Measurements from ENCODE around the gene SAT1. TPM values are rescaled to one million over a fixed set of nuclear protein-coding genes. Genes with fewer than 3 reads are reported as not detected.

SAT1 gene
- total RNA-seq, 2 experiments from 2014 or later, result 86.3 to 89.7 TPM

GRCh38 chrX:23797371-23798128, 14.6 kb downstream of the SAT1 start:
- DNase-seq, result no peak
- Mint-ChIP-seq H3K4me3 (no peak overlapping the region), H3K4me1 (peaks cover 3% of the 10 kb centered on the region), H3K27me3 (no peaks in the 10 kb centered on the region), H3K36me3 (ENCODE audit: low read depth) (no peaks in the 10 kb centered on the region), H3K27ac (no peak overlapping the region), H3K9me3 (no peaks in the 10 kb centered on the region)
- CTCF ChIA-PET, result interaction anchor here (1.8 kb wide), 1 partner anchor 15 kb away, joined by 6 read pairs; the partner anchor contains the start of gene SAT1
- POLR2A ChIA-PET, result no interaction called here

GRCh38 chrX:23799469-23800065, 16.6 kb downstream of the SAT1 start:
- H3K27me3 Mint-ChIP-seq, result no peaks in the 10 kb centered on the region
- H3K9me3 Mint-ChIP-seq, result no peaks in the 10 kb centered on the region
- CTCF ChIA-PET, result interaction anchor here (0.7 to 1.0 kb wide), 2 partner anchors 10 to 491 kb away, joined by 3 read pairs; no protein-coding TSS in a partner anchor
- no peak overlapping the region for H3K27ac Mint-ChIP-seq
- H3K4me3 Mint-ChIP-seq, result no peak overlapping the region
- H3K36me3 Mint-ChIP-seq (ENCODE audit: low read depth), result no peaks in the 10 kb centered on the region
- H3K4me1 Mint-ChIP-seq, result peaks cover 7% of the 10 kb centered on the region
- no peak for DNase-seq
- POLR2A ChIA-PET, result no interaction called here

GRCh38 chrX:23802431-23802830, 19.5 kb downstream of the SAT1 start:
- Mint-ChIP-seq H3K27me3 (no peaks in the 10 kb centered on the region), H3K9me3 (no peaks in the 10 kb centered on the region), H3K4me1 (peaks cover 7% of the 10 kb centered on the region), H3K36me3 (ENCODE audit: low read depth) (no peaks in the 10 kb centered on the region), H3K27ac (no peak overlapping the region), H3K4me3 (no peak overlapping the region)
- DNase-seq, result no peak
- ChIA-PET CTCF (no interaction called here), POLR2A (no interaction called here)

GRCh38 chrX:23803931-23804381, 21.0 kb downstream of the SAT1 start:
- H3K4me1 Mint-ChIP-seq, result peaks cover 7% of the 10 kb centered on the region
- H3K9me3 Mint-ChIP-seq, result no peaks in the 10 kb centered on the region
- no peaks in the 10 kb centered on the region for H3K27me3 Mint-ChIP-seq
- no peak overlapping the region for H3K27ac Mint-ChIP-seq
- H3K4me3 Mint-ChIP-seq, result no peak overlapping the region
- ChIA-PET POLR2A (no interaction called here), CTCF (interaction anchor here (1.1 kb wide), 1 partner anchor 21 kb away, joined by 4 read pairs; the partner anchor contains the start of gene SAT1)
- H3K36me3 Mint-ChIP-seq (ENCODE audit: low read depth), result no peaks in the 10 kb centered on the region
- DNase-seq, result no peak

GRCh38 chrX:23804578-23804977, 21.6 kb downstream of the SAT1 start:
- Mint-ChIP-seq H3K4me1 (peaks cover 7% of the 10 kb centered on the region), H3K27me3 (no peaks in the 10 kb centered on the region), H3K4me3 (no peak overlapping the region), H3K9me3 (no peaks in the 10 kb centered on the region), H3K36me3 (ENCODE audit: low read depth) (no peaks in the 10 kb centered on the region), H3K27ac (no peak overlapping the region)
- DNase-seq, result no peak
- ChIA-PET CTCF (no interaction called here), POLR2A (no interaction called here)

GRCh38 chrX:23805389-23805788, 22.4 kb downstream of the SAT1 start:
- ChIA-PET CTCF (no interaction called here), POLR2A (no interaction called here)
- Mint-ChIP-seq H3K4me3 (no peak overlapping the region), H3K4me1 (peaks cover 7% of the 10 kb centered on the region), H3K27ac (no peak overlapping the region), H3K36me3 (ENCODE audit: low read depth) (no peaks in the 10 kb centered on the region), H3K9me3 (no peaks in the 10 kb centered on the region), H3K27me3 (no peaks in the 10 kb centered on the region)
- DNase-seq, result no peak

GRCh38 chrX:23810279-23810678, 27.3 kb downstream of the SAT1 start:
- peaks cover 6% of the 10 kb centered on the region for H3K27me3 Mint-ChIP-seq
- H3K4me1 Mint-ChIP-seq, result peaks cover 2% of the 10 kb centered on the region
- ChIA-PET POLR2A (no interaction called here), CTCF (no interaction called here)
- H3K27ac Mint-ChIP-seq, result no peak overlapping the region
- H3K9me3 Mint-ChIP-seq, result no peaks in the 10 kb centered on the region
- H3K4me3 Mint-ChIP-seq, result no peak overlapping the region
- no peak for DNase-seq
- H3K36me3 Mint-ChIP-seq (ENCODE audit: low read depth), result no peaks in the 10 kb centered on the region

GRCh38 chrX:23811108-23811651, 28.2 kb downstream of the SAT1 start:
- Mint-ChIP-seq H3K36me3 (ENCODE audit: low read depth) (no peaks in the 10 kb centered on the region), H3K27ac (no peak overlapping the region), H3K27me3 (peaks cover 6% of the 10 kb centered on the region), H3K9me3 (no peaks in the 10 kb centered on the region), H3K4me3 (no peak overlapping the region), H3K4me1 (peaks cover 2% of the 10 kb centered on the region)
- POLR2A ChIA-PET, result no interaction called here
- CTCF ChIA-PET, result no interaction called here
- no peak for DNase-seq

- CTCF ChIA-PET, result no interaction called here
- Mint-ChIP-seq H3K27me3 (peaks cover 6% of the 10 kb centered on the region), H3K36me3 (ENCODE audit: low read depth) (no peaks in the 10 kb centered on the region), H3K27ac (no peak overlapping the region), H3K4me3 (no peak overlapping the region), H3K9me3 (no peaks in the 10 kb centered on the region), H3K4me1 (peaks cover 2% of the 10 kb centered on the region)
- DNase-seq, result no peak
- POLR2A ChIA-PET, result no interaction called here
Observed at GRCh38 chrX:23811656-23812055, 28.7 kb downstream of the SAT1 start.

- POLR2A ChIA-PET, result interaction anchor here (0.5 kb wide), 1 partner anchor 285 kb away, joined by 4 read pairs; no protein-coding TSS in a partner anchor
- H3K27me3 Mint-ChIP-seq, result peaks cover 6% of the 10 kb centered on the region
- peaks cover 7% of the 10 kb centered on the region for H3K4me1 Mint-ChIP-seq
- CTCF ChIA-PET, result interaction anchor here (1.5 to 1.6 kb wide), 2 partner anchors 9 to 31 kb away, joined by 4 to 5 read pairs; no protein-coding TSS in a partner anchor
- H3K27ac Mint-ChIP-seq, result no peak overlapping the region
- no peaks in the 10 kb centered on the region for H3K36me3 Mint-ChIP-seq (ENCODE audit: low read depth)
- no peaks in the 10 kb centered on the region for H3K9me3 Mint-ChIP-seq
- no peak for DNase-seq
- no peak overlapping the region for H3K4me3 Mint-ChIP-seq
Observed at GRCh38 chrX:23813808-23814207, 30.8 kb downstream of the SAT1 start.

GRCh38 chrX:23815376-23815775, 32.4 kb downstream of the SAT1 start:
- Mint-ChIP-seq H3K9me3 (no peaks in the 10 kb centered on the region), H3K4me3 (no peak overlapping the region), H3K27ac (no peak overlapping the region), H3K36me3 (ENCODE audit: low read depth) (no peaks in the 10 kb centered on the region), H3K4me1 (peaks cover 7% of the 10 kb centered on the region), H3K27me3 (peaks cover 6% of the 10 kb centered on the region)
- CTCF ChIA-PET, result no interaction called here
- POLR2A ChIA-PET, result no interaction called here
- DNase-seq, result no peak

- H3K27ac Mint-ChIP-seq, result no peak overlapping the region
- H3K4me3 Mint-ChIP-seq, result no peak overlapping the region
- no peak for DNase-seq
- H3K9me3 Mint-ChIP-seq, result no peaks in the 10 kb centered on the region
- no peaks in the 10 kb centered on the region for H3K27me3 Mint-ChIP-seq
- H3K36me3 Mint-ChIP-seq (ENCODE audit: low read depth), result no peaks in the 10 kb centered on the region
- ChIA-PET CTCF (no interaction called here), POLR2A (no interaction called here)
- H3K4me1 Mint-ChIP-seq, result peaks cover 5% of the 10 kb centered on the region
Observed at GRCh38 chrX:23816179-23816578, 33.2 kb downstream of the SAT1 start.

GRCh38 chrX:23817979-23818336, 35.0 kb downstream of the SAT1 start:
- no peaks in the 10 kb centered on the region for H3K9me3 Mint-ChIP-seq
- H3K4me3 Mint-ChIP-seq, result no peak overlapping the region
- H3K4me1 Mint-ChIP-seq, result peaks cover 5% of the 10 kb centered on the region
- CTCF ChIA-PET, result no interaction called here
- H3K27me3 Mint-ChIP-seq, result no peaks in the 10 kb centered on the region
- no peak overlapping the region for H3K27ac Mint-ChIP-seq
- DNase-seq, result no peak
- POLR2A ChIA-PET, result interaction anchor here (0.7 kb wide), 1 partner anchor 34 kb away, joined by 3 read pairs; no protein-coding TSS in a partner anchor
- H3K36me3 Mint-ChIP-seq (ENCODE audit: low read depth), result no peaks in the 10 kb centered on the region
